Stimulated activated CD4-positive, alpha-beta T cell treated with anti-CD3 and anti-CD28 coated beads, Interleukin-4, amount 100 ng/mL, for 24 hours (primary cell): ENCODE data around the gene ANGPT4.
A peak's percentile ranks its signal among the peaks of the same experiment; 100 is the strongest.
"Not testable (repeated sequence)": the region's sequence is repeated elsewhere in the genome, so short reads cannot be mapped to it uniquely, and the experiment has no call there.

Experiments
- DNase-seq: peaks from one replicate; pipeline ENCODE4 v3.0.0-alpha.2; 2020

Gene ANGPT4

DNA sequence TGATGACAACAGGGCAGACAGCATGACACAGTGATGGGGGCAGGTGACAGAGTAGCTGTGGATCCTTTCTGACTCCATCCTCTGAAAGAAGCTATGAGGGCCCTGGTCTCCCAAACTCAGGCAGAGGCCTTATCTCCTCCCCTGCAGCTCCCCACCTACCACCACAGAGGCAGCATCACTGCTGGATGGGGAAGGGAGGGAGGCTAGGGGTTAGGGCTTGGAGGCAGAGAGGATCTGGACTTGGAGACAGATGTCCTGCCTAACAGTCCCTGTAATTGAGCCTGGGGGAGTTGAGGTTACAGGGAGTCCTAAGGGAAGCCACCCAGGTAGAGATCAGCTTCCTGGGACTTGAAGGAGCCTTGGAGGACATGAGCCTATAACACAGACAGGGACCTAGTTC lies 44.7 kb downstream of the ANGPT4 start:
- DNase-seq = no peak

DNA sequence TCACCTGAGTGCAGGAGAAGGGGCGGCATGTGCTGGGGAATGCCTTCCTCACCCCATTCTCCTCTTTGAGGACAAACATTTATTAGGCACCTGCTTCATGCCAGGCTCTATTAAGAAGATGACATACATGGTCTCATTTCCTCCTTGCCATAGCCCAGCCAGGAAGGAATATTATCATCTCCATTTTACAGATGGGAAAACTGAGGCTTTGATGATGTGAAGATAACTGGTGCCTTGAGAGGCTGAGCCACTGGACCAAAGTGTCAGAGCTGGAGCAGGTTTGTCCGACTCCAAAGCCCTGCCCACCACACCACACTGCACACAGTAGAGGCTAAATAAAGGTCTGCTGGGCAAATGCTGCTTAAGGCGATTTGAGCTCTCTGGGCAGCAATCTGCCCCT lies 45.4 kb downstream of the ANGPT4 start:
- no peak for DNase-seq

DNA sequence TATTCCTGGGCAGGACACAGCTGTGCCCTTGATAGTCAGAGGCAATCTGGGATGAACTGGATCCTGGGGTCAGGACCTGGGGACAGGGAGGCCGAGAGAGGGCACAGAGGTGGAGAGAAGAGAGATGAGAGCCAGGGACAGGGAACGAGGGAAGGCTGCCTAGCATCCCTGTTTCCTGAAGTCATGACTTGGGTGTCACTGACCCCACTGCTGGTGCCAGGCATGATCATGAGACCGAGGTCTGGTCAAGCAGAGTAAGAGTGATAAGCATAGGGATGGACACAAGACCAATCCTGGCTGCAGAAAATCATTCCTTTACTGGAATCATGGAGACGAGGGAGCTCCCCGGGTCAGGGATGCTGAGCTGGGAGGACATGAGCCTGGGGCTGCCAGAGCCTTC lies 46.5 kb downstream of the ANGPT4 start:
- no peak for DNase-seq

DNA sequence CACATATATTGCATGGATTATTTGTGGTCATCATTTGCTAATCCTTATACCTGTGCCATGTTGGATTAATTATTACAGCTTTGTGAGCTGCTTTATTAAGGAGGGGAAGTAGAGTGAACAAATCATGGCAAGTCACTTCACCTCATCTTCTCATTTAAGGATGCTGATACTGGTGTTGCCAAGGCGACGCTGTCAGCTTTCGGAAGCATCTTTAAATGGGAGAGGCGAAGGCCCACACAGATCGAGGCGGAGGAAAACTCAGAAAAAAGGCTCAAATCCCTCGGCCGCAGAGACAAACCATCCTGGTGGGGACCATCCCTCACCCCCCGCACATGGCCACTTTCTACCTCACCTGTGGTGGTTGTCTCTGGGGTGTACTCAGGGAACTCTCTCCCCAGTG lies 47.9 kb downstream of the ANGPT4 start:
- no peak for DNase-seq

DNA sequence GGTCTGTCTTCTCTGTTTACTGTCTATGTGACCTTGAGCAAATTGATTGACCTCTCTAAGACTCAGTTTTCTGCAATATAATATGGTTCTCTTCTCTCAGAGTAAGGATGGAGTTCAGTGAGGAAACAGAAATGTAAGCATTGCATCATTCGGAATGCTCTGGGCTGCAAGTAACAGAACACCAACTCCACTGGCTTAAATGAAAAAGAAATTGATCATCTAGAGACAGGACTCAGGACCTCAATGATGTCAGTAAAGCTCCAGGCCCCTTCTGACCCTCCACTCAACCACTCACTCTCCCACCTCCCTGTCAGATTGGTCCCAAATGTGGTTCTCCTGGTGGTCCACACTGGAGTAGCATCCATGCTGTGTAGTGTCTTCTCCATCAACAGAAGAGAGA lies 50.7 kb downstream of the ANGPT4 start:
- no peak for DNase-seq

DNA sequence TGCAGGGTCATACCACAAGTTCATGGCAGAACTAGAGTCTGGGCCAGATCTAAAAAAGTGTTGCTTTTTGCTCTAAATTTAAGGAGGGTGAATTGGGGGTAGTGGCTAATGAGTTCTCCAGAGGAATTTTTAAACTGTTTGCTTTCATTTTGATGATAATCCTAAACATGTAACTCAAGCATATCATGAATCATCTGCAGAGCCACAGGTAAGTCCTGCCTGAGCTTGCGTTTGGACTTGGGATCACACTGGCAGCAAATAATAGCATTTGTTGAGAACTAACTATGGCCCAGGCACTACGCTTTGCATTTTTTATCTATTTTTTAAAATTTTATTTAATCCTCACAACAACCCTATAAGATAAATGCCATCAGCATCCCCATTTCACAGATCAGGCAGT lies 55.2 kb downstream of the ANGPT4 start:
- DNase-seq = no peak

DNA sequence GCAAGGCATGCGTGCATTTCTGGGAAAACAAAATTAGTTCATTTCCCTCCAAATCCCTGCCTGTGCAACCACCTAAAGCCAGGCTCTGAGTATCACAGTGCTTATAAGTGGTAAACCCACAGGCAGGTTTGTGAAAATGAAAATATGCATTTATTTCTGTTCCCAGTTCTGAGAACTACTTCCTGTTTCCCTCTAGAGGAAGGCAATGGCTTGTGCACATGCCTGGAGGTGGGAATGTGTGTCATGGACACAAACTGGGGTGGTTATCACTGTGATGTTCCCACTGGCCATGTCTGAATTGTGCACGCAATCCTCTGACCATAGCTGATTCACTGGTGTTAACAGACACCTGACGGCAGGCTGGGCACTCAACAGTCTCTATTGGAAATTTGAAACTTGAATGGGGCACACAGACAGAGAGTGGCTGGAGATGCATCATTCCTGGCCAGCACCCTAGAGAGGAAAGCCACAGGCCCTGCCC lies 56.3 kb downstream of the ANGPT4 start:
- no peak for DNase-seq

DNA sequence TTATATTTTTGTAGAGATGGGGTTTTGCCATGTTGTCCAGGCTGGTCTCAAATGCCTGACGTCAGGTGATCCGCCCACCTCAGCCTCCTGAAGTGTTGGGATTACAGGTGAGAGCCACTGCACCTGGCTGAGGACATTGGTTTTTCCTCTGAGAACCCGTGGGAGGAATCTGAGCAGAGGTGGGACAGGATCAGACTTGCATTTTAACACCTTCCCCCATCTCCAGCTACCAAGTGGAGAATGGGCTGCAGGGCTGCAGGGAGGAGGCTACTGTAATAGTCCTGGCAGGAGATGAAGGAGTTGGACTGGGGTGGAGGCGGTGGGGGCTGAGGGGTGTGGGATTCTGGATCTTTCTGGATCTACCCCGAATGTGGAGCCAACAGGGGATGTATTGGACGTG lies 58.1 kb downstream of the ANGPT4 start:
- DNase-seq = no peak

DNA sequence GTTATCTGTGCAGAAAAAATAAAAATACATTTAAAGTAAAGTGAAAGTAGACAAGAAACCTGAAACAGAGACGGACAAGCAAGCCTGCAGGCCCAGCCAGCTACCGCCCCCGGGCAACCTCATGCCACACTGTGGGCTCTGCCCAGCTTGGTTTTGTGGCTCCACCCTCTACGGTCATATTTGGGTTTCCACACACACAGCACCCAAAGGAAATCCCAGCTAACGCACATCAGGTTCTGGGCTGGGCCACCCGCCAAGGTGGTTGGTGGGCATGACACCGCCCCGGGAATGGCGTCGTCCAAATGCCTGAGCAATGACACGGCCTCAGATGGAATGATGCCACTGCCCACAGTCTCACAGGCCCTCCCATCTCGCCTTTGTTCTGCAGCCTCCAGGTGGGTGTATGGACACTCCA lies 59.8 kb downstream of the ANGPT4 start:
- peak; percentile 52 for DNase-seq

DNA sequence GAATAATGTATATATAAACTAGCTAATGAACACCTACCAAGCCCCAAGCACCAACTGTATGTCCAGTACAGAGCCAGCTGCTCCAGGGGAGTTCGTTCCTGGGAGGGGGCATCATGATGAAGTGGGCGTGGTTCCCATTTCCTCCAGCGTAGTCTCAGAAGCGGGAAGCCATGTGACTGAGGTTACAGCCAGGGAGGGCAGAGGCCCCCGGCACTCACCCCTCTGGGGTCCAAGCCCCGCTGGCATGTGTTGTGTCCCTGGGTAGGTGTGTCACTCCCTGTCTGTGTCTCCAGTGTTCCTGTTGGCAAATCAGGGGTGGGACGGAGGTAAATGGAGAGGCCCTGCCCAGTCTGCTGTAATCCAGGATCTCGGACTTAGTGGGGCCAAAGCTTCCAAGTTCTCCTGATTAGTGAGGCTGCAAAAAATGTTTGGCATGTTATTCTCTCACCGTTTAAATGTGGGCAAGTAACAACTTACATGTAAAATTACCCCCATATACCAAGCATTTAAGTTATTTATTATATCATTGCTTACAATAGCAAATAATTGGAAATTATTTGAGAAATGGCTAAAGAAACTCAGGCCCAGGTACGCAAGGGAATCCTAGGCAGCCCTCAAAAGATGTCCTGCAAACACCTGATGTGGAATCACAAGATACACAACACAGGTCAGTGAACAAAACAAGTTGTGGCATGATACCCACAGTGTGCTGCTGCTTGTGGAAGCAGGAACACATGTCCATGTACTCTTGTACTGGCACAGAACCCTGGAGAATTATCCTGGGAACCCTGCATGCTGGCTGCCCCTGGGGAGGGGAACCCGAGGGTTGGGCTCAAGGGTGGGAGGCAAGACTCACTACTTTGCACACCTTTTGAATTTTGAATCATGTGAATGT lies 60.4 kb downstream of the ANGPT4 start:
- DNase-seq = no peak

DNA sequence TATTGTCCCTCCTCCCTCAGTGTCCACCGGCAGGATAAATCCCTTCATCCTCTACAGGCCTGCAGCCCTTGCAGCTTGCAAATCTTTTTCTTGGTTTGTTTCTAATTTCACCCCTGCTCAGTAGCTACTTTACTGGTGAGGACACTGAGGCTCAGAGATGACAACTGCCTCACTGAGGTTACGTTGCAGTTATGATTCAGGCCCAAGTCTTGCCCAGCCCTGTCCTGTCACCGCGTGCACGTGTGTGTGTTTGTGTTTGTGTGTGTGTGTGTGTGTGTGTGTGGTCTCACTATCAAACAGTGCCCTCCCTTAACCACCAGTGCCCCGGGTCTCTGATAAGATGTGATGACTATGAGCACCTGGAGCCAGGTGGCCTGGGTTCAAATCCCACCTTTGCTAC lies 61.5 kb downstream of the ANGPT4 start:
- no peak for DNase-seq

DNA sequence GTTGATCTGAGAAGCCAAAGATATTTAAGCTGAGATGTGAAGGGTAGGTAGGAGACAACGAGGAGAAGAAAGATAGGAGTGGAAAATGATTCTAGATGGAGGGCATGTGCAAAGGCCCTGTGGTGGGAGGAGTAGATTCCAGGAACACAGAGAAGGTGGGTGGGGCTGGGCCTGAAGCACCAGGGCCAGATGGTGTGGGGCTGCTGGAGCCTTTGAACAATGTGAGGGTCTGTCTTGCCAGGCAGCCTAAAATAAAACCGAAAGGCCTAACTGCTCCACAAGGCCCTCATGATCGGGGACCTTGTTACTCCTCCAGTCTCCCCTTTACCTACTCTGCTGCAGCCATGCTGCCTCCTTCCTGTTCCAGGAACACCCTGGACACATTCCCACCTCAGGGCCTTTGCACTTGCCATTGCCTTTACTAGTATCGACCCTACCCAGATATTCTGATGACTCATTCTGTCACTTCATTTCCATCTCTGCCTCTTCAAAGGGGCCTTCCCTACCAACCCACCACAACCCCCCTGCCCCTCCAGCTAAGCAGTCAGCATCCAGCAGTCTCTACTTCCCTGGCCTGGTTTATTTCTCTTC lies 62.6 kb downstream of the ANGPT4 start:
- no peak for DNase-seq

DNA sequence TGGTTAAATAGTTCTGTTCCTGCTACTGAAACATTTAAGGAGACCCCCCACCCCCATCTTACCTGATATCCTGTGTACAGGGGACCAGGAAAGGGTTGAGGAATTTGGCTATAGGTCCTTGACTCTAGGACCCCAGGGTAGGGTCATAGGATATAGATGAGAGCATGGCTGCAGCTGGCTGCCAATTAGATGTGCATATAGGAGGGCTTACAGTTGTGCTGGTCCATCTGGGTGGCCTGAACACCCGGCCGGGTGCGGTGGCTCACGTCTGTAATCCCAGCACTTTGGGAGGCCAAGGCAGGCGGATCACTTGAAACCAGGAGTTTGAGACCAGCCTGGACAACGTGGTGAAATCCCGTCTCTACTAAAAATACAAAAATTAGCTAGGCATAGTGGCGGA lies 67.4 kb downstream of the ANGPT4 start:
- DNase-seq = not testable (repeated sequence)

DNA sequence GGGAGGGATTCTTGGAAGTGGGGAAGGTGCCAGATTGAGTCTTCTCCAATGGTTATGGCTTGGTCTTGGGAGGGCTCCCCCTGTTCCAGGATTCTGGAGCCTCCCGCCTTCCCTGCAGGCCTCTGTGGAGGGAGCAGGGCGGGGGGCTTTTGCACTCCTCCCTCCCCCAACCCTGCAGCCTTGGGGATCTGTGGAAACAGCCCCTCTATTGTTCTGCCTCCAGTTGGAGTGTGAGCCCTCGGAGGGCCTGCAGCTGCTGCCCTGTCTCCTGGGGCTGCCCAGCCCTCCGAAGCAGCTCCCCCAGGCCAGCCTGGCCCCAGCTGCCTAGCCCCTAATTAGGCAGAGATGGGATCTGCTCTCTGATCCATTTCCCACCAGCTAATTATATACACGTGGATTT lies 67.9 kb downstream of the ANGPT4 start:
- DNase-seq = no peak

DNA sequence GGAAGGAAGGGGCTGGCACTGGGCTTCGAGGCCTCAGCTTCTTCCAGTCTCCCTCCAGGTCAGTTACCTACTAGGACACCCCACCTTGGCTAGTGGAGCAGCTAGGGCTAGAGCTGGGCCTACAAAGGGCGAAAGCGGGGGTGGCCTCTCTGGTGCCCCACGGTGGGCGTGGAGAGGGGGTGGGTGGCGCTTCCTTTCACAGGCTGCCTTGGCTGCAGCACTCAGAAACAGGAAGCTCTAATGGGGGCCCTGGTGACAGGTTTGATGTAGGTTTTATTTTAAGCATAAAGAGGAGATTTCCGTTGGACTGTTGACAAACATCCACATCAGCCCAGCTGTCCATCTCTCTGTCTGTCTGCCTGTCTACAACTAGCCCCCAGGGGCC lies 69.2 kb downstream of the ANGPT4 start:
- peak; percentile 51 for DNase-seq

DNA sequence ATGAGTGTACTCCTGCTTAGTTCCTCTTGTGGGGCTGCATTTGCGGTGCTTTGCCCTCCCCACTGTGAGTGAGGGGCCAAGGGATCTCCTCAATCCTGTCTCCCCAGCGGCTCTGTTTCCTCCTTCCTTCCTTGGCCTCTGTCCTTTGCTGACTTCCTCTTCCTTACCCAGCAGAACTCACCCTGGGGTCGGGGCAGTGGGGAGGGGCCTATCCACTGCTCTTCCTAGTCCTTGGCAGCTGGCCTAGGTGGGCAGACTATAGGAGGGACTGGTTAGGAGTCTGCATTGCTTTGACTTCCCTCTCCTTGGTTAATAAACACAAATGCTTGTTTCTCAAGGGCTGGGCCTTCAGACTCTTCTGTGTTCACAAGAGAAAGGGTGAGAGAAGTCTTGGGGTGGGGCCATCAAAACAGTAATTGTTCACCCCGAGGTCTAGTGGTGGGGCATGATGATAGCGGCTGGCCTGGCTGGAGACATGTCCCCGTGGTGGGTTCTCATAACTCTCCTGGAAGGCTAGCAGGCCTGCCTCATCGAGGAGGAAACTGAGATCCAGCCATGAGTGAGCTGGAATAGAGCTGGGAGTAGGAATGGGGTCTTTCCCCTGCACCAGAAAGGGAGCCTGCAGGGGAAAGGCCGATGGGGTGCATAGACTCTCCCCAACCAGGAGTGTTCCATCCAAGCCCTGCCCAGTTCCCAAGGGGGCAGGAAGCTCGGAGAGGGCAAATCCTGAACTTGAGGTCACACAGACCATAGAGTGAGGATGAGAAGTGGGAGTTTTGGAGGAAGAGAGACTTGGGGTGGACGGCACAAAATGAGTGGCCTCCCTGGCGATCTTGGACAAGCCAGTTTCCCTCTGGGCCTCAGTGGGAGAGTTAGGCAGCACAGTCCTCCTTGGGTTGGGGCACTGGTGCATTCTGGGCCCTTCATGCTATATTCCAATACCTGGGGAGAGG lies 69.9 kb downstream of the ANGPT4 start:
- no peak for DNase-seq

DNA sequence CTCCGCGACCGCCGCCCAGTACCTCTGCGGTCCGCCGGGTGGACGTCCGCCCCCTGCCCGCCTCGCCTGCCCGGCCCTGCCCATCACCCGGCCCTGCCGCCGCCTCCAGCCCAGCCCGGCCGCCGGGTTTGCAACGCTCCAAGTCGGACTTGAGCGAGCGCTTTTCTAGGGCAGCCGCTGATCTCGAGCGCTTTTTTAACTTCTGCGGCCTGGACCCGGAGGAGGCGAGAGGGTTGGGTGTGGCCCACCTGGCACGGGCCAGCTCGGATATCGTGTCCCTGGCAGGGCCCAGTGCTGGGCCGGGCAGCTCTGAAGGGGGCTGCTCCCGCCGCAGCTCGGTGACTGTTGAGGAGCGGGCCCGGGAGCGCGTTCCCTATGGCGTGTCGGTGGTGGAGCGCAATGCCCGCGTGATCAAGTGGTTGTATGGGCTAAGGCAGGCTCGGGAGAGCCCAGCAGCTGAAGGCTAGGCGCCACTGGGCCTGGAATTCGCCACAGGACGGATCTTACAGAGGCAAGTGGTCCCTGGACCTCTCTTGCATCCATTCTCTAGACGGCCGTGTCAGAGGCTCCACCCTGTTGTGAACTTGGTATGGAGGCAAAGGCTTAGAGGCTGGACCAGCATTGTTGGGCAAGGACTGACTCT lies 70.8 kb downstream of the ANGPT4 start:
- DNase-seq = no peak

DNA sequence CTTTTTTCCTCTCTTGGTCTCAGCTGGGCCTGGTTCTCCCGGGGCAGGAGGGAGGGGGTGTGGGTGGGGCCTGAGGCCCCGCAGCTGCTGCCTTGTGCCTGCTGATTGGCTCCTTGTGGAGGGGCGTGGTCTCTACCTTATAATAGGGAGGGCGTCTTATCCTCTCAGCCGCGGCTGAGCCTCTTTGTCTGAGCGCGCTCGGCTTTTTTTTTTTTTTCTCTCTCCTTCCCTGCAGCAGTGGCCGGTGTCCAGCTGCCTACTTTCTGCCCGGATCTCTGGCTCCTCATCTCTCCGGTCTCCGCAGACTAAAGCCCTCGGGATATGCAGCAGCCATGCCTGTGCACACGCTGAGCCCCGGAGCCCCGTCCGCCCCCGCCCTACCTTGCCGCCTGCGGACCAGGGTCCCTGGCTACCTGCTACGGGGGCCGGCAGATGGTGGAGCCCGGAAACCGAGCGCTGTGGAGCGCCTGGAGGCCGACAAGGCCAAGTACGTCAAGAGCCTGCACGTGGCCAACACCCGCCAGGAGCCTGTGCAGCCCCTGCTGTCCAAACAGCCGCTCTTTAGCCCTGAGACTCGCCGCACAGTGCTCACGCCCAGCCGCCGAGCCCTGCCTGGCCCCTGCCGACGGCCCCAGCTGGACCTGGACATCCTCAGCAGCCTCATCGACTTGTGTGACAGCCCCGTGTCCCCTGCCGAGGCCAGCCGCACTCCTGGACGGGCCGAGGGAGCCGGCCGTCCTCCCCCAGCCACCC lies 71.5 kb downstream of the ANGPT4 start:
- peak; percentile 90 for DNase-seq

DNA sequence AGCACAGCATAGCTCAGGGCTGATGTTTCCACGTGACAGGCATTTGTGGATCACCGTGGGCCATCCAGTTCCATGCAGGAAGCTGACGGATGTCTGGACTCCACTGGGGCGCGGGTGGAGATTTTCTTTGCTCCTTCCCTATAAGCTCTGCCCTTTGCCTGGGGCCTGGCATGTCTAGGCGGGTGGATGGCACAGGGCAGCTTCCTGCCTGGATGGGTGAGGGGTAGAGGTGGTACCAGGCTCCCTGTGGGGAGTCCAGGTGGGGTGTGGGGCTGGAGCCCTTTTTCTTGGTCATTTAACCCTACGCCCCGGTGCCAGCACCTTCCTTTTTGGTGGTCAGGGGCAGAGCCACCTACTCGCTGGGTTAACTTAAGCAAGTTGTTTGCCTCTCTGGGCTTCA lies 72.2 kb downstream of the ANGPT4 start:
- no peak for DNase-seq

DNA sequence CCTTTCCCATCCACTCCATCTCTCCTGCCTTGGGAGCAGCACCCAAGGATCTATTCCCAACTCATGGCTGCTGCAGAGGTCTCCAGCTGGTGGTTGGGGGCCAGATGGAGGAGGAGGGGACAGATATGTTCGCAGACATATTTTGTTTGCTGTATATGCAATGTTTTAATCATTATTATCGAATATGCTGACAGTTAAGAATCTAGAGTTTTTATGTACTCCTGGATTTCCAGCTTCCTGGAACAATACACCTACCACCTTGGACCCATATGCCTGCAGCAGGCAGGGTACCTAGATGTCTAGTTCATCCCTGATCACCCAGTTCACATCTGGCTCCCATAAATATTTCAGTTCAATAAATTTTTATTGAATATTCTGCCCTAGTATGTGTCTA lies 73.6 kb downstream of the ANGPT4 start:
- DNase-seq = no peak

DNA sequence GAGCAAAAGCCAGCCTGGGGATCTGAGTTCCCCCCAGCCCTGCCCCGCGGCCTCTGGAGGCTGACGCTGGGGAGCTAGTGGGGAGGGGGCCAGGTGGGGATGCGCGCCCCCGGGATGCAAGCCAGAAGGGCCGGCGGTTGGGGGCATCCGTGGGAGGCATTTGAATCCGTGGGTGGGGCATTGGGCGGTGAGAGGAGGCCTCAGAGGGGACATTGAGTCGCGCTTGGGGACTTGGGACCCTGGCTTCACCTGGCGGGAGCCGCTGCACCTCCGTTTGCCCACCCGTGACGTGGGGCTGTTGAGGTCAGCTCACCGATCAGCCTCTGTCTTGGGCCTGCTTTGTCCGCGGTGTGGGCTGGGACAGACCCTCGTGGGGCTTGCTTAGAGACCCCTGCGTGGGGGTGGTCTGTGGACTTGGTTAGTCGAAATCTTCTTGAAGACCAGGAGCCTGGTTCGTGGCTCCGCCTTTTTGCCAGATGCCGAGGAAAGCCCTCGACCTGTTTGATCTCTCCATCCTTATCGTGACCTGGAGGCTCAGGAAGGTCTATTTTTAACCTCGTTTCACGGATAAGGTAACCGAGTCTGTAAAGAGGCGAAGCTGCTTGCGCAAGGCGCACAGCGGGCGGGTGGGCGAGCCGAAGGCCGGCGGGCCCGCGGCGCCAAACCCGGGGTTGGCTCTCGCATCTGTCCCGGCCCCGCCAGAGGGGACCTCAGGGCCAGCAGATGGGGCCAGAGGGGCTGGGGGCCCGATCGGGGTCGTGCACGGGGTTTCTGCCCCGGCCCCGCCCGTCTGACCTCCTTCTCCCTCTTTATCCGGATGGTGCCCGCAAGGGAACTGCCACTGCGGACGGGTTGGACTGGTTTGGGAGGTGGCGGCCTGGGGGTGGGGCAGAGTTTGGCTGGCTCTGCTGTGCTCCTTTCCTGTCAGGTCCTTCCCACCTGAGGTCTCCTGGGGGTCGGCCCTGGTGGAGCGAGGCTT lies 74.3 kb downstream of the ANGPT4 start:
- DNase-seq = no peak
